ENCODE measurements around the gene E2F3.

DNA sequence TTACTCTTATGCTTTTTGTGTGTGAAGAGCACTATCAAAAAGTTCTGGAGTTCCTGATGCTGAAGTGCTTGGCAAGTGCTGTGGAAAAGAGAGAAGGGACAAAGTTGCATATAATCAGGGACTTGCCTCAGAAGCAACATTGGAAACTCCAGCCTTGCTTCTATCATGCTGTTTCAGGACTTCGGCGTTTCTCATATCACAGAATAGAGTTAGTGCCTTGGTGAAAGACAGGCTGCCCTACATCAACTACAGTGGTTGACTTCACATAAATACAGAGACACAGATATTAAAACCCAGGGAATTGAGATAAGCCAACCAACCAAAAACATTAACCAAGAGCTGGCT lies 96.3 kb downstream of the E2F3 start:
- TF ChIP-seq POLR2A (IDR thresholded peaks at IDR 0.05) (no peak), CTCF (IDR thresholded peaks at IDR 0.05) (no peak)

Data from adrenal gland (tissue), 5 donors.